NCI-H510A treated with DMSO at 0.1 percent for 48 hours (cell line): ENCODE results near the gene BEND4.

Experiments
- DNase-seq: peaks from one replicate; lab custom pipeline; 2025; lab: John Stamatoyannopoulos, UW

Gene BEND4

DNA sequence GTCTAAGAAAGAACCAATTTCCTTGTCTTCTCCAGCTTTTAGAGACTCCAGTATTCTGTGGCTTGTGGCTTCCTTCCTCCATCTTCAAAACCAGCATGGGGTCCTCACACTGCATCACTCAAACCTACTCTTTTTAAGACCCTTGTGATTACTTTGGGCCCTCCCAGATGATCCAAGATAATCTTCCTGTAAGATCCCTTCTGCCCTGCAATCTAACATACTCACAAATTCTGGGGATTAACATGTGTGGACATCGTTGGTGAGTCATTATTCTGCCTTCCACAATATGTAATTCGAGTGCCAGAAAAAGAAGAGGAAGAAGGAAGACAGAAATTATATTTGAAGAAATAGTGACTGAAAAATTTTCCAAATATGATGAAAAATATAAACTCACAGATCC lies 47.9 kb downstream of the BEND4 start:
- no peak for DNase-seq

DNA sequence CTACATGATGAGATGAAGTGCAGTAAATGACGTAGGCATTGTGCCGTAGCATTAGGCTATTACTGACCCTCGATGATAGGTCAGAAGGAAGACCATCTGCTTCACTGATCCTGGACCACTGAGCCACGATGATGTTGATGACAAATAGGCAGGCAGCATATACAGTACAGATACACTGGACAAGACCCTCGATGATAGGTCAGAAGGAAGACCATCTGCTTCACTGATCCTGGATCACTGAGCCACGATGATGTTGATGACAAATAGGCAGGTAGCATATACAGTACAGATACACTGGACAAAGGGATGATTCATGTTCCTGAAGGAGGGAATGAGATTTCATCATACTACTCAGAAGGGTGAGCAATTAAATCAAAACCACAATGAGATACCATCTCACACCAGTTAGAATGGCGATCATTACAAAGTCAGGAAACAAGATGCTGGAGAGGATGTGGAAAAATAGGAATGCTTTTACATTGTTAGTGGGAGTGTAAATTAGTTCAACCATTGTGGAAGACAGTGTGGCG lies 50.9 kb downstream of the BEND4 start:
- DNase-seq, result no peak

DNA sequence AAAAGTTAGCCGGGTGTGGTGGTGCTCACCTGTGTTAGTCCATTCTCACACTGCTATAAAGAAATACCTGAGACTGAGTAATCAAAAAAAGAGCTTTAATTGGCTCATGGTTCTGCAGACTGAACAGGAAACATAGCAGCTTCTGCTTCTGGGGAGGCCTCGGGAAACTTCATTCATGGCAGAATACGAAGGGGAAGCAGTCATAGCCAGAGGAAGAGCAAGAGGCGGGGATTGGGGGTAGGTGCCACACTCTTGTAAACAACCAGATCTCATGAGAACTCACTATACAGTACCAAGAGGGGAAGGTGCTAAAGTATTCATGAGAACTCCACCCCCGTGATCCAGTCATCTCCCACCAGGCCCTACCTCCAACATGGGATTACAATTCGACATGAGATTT lies 64.1 kb downstream of the BEND4 start:
- DNase-seq, result no peak

DNA sequence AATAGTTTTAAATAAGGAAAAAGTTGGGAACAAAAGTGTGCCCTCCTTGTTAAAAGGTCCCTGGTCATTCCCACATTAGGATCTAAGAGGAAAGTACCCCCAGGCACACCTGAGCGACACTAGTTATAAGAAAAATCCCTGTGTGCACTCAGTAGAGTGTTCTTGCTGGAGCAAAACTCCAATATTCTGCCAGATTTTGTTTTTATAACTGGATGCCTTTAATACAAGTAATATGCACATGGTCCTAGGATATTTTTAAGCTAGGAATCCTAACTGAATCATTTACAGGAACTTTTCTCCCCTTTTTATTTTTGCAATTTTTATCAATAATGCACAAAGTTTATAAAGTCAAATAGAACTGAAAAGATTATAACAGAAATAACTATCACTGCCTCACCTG lies 68.6 kb downstream of the BEND4 start:
- no peak for DNase-seq

DNA sequence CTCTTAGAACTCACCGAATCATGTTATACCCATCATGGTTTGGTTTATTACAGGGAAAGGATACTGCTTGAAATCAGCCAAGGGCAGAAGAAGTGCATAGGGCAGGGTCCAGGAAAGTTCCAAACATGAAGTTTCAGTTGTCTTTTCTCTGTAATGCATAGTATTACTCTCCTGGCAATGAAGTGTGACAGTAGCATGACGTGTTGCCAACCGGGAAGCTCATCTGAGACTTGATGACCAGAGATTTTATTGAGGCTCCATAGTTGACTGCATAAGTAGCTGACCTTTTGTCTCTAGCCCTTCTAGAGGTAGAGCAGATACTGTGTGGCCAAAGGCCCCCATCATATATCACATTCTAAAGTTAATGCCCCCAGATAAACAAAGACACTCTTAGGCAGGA lies 72.1 kb downstream of the BEND4 start:
- DNase-seq, result no peak

DNA sequence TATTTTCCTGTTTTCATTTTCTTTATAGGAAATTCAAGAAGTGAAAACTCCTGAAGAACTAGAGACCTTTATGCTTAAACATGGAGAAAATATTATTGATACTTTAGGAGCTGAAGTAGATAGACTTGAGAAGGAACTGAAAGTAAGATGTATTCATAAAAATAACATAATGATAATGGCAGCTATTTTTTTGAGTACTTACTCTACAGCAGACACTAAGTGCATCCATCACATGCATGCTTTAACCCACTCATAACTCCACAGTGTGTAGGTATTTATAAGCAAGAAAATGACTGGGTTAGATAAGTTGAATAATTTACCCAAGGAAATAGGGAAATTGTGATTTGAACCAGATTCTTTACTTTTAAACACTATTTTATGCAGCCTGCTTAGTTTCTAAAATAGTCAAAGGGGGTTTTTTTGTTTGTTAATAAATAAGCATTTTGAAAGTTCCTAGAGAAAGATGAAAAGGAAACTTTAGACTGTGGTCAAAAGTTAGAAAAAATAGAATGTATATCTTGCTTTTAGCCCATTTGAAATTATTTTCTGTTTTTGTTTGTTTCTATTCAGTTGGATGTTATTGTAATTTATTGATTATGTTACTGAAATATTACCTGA lies 74.2 kb downstream of the BEND4 start:
- no peak for DNase-seq

DNA sequence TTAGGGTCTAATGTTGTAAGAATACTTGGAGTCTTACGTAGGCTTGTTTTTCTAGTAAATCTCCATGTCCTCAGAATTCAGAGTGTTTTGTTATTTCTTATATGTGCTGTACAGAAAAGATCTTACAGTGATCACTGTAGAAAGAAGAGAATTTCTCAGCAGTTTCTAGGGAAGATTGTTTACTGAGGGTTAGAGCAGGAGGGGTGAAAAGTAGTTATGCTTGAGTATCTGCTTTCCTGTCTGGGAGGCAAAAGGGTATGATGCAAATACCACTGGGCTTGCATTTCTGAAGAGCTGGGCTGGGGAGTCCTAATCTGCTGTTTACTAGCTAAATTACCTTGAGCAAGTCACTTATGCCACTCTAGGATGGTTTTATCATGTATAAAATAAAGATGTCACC lies 78.2 kb downstream of the BEND4 start:
- no peak for DNase-seq

DNA sequence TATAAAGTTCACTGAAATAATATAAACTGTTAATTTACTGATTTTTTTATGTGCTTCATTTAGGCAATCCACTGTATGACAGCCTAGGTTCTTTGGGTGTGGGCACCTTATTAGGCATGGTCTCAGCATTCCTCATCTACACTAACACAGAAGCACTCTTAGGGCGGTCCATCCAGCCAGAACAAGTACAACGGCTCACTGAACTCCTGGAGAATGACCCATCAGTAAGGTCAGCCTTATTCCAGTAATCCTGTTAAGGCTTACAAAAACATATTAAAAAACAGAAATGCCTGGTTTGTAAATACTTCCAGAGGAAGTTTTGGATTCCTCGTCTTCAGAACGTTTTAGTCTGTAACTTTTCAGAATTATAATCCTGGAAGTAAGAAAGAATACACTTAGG lies 82.0 kb downstream of the BEND4 start:
- no peak for DNase-seq

DNA sequence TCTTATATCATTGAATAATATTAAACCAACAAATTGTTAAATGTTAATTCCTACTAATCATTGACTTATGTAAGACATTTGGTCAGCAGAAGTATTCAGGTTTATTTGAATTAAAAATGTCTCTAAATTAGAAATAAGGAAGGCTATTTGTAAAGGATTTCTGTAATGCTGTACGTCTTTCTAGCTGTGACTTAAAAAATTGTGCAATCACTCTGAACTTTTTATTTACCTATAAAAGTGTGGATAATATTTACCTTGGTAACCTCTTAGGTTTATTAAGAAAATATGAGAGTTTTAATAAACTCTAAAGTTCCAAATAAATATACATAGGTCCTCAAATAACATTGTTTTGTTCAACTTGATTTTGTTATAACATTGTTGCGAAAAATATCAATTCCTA lies 85.2 kb downstream of the BEND4 start:
- no peak for DNase-seq

DNA sequence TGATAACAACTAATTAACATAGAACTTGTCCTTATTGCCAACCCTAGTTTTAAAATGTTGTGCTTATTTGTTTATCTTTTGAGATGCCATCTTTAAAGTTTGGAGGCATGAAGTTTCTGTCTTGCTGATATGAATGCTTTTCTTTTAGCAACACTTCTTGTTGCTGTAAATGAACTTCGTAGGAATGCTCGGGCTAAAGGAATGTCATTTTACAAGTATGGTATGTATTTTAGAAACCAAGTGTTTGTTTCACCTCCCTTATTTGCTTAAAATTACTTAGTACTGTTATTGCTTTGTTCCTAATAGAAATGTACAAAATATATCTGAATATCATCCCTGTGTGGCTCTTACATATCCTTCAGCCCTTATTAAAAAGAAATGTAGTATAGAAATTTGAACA lies 86.1 kb downstream of the BEND4 start:
- DNase-seq, result no peak
